Naive thymus-derived CD4-positive, alpha-beta T cell (primary cell): ENCODE measurements around the gene NFKBIZ. TPM values are rescaled to one million over a fixed set of nuclear protein-coding genes. Genes with fewer than 3 reads are reported as not detected.

Experiments
- ATAC-seq: fragments of 150-1000 bp; cut with Tn5 transposase; 2 replicates; pipeline ENCODE4 v1.10.0; 2021; ENCODE audit warnings: mild to moderate bottlenecking, moderate library complexity
- CTCF ChIA-PET: fragments of 350-600 bp; sonication (Branson Sonifier 250); formaldehyde crosslinking; loops from one replicate; lab custom pipeline; 2021; ENCODE audit warnings: antibody characterized with exemption; lab: Charles Lee
- POLR2A ChIA-PET: fragments of 350-600 bp; sonication (Branson Sonifier 250); formaldehyde crosslinking; loops from one replicate; lab custom pipeline; 2021; ENCODE audit warnings: antibody characterized with exemption, inconsistent platforms; lab: Charles Lee
- DNase-seq, 9 donors: peaks; one replicate each; pipeline versions ENCODE4 v3.0.0 to v3.0.0-alpha.2; 2020 to 2022; ENCODE audit warnings: mixed read lengths in 1 of 9
- H3K27ac ChIP-seq: one replicate; pipeline ENCODE4 v1.7.0; 2013; ENCODE audit warnings: mild to moderate bottlenecking, low read depth, low read length, moderate library complexity
- H3K27me3 ChIP-seq, 2 donors: one replicate each; pipeline ENCODE4 v1.7.0; 2013; ENCODE audit warnings: low read length in 2 of 2, mild to moderate bottlenecking in 2 of 2, moderate library complexity in 2 of 2; ENCODE audit not compliant: control insufficient read depth in 2 of 2, insufficient read depth in 2 of 2
- H3K36me3 ChIP-seq, 3 experiments: 1 replicate in 2 of 3; 2 replicates in 1 of 3; pipeline ENCODE4 v1.7.0; 2013; ENCODE audit warnings: low read length in 3 of 3, mild to moderate bottlenecking in 3 of 3, moderate library complexity in 1 of 3; ENCODE audit not compliant: insufficient read depth in 3 of 3, control insufficient read depth in 2 of 3
- H3K4me1 ChIP-seq, 2 donors: one replicate each; pipeline ENCODE4 v1.7.0; 2013; ENCODE audit warnings: low read length in 2 of 2, mild to moderate bottlenecking in 2 of 2, moderate library complexity in 1 of 2; ENCODE audit not compliant: control insufficient read depth in 2 of 2, insufficient read depth in 2 of 2
- H3K4me3 ChIP-seq: 2 replicates; pipeline ENCODE4 v1.7.0; 2013; ENCODE audit warnings: mild to moderate bottlenecking, low read length
- H3K9me3 ChIP-seq, 3 experiments: 1 replicate in 2 of 3; 2 replicates in 1 of 3; pipeline ENCODE4 v1.7.0; 2013; ENCODE audit warnings: low read length in 3 of 3; ENCODE audit not compliant: control insufficient read depth in 2 of 3
- H3K27ac Mint-ChIP-seq, 9 donors: one replicate each; pipeline ENCODE4 v1.8.0; 2020 to 2022; ENCODE audit warnings: mixed read lengths in 9 of 9, mild to moderate bottlenecking in 8 of 9, moderate library complexity in 5 of 9, inconsistent platforms in 2 of 9
- H3K27me3 Mint-ChIP-seq, 5 donors: one replicate each; pipeline ENCODE4 v1.8.0; 2021 to 2022; ENCODE audit warnings: mixed read lengths in 5 of 5, mild to moderate bottlenecking in 1 of 5
- H3K36me3 Mint-ChIP-seq, 5 donors: one replicate each; pipeline ENCODE4 v1.8.0; 2020 to 2022; ENCODE audit warnings: mixed read lengths in 5 of 5, mild to moderate bottlenecking in 3 of 5, inconsistent platforms in 1 of 5
- H3K4me1 Mint-ChIP-seq, 7 donors: one replicate each; pipeline ENCODE4 v1.8.0; 2020 to 2022; ENCODE audit warnings: mixed read lengths in 7 of 7, mild to moderate bottlenecking in 3 of 7, inconsistent platforms in 1 of 7
- H3K4me3 Mint-ChIP-seq, 10 donors: one replicate each; pipeline ENCODE4 v1.8.0; 2020 to 2022; ENCODE audit warnings: mild to moderate bottlenecking in 10 of 10, mixed read lengths in 10 of 10, moderate library complexity in 6 of 10, inconsistent platforms in 2 of 10
- H3K9me3 Mint-ChIP-seq, 11 donors: one replicate each; pipeline ENCODE4 v1.8.0; 2020 to 2022; ENCODE audit warnings: mixed read lengths in 11 of 11, mild to moderate bottlenecking in 4 of 11, inconsistent platforms in 1 of 11, moderate library complexity in 1 of 11
- intact Hi-C, 2 donors: fragments of 100-400 bp; cut with micrococcal nuclease; formaldehyde crosslinking; loops; one replicate each; pipeline ENCODE4 v1.15.1; 2023
- polyA plus RNA-seq, 2 donors: library from polyadenylated mRNA; unstranded; fragments of 300-500 nt; fragmentation: Illumina TruSeq; gene quantifications; one replicate each; pipeline ENCODE4 v1.2.3, GENCODE V29; 2021
- total RNA-seq, 6 experiments: library from RNA in 5 of 6; stranded (reverse) in 5 of 6; gene quantifications; 1 replicate in 5 of 6; 2 replicates in 1 of 6; pipeline ENCODE4 v1.2.3 and lab custom pipeline; 2021 to 2026

Gene NFKBIZ
- total and polyA plus RNA-seq, 7 experiments from 2014 or later = 21.0 to 913 (median 117) TPM

GRCh38 chr3:101848326-101848725 is 988 bp upstream of the NFKBIZ start:
- DNase-seq (no peak), ATAC-seq (no peak)
- peak overlapping the region; percentile 100 for H3K27ac ChIP-seq
- peaks cover 15 to 19% of the 10 kb centered on the region in 2 donors for H3K4me1 ChIP-seq
- Mint-ChIP-seq H3K4me3 (peak overlapping the region; percentile 82 to 100 (median 90)), H3K36me3 (peaks cover 17 to 44% (median 31%) of the 10 kb centered on the region in 5 donors), H3K27ac (peak overlapping the region; percentile 86 to 99 (median 93)), H3K27me3 (no peaks in the 10 kb centered on the region), H3K4me1 (peaks cover 31 to 44% (median 33%) of the 10 kb centered on the region in 7 donors), H3K9me3 (peaks cover 0 to 5% (median 0%) of the 10 kb centered on the region in 11 donors)
- intact Hi-C loops = loop anchor here (1.0 to 2.0 kb wide), 4 partner anchors 10 to 276 kb away; partner anchors contain the start of genes RPL24 (in 1 of the 2) and ZBTB11 (in 1 of the 2)
- no peaks in the 10 kb centered on the region for H3K9me3 ChIP-seq
- ChIA-PET POLR2A (interaction anchor here (0.6 to 3.7 kb wide), 24 partner anchors 9 to 1139 kb away, joined by 3 to 101 read pairs (median 8); partner anchors contain the start of genes NXPE3 and PCNP), CTCF (interaction anchor here (2.4 to 2.5 kb wide), 2 partner anchors 34 to 377 kb away, joined by 7 to 17 read pairs; no protein-coding TSS in a partner anchor)
- H3K36me3 ChIP-seq = peaks cover 9 to 27% (median 12%) of the 10 kb centered on the region in 3 experiments
- H3K27me3 ChIP-seq = no peaks in the 10 kb centered on the region
- no peak overlapping the region for H3K4me3 ChIP-seq

GRCh38 chr3:101849714-101850245 is 466 bp downstream of the NFKBIZ start:
- Mint-ChIP-seq H3K27ac (peak overlapping the region; percentile 98 to 100 (median 99)), H3K36me3 (peaks cover 22 to 51% (median 46%) of the 10 kb centered on the region in 5 donors), H3K27me3 (no peaks in the 10 kb centered on the region), H3K4me3 (peak overlapping the region; percentile 90 to 100 (median 98)), H3K9me3 (peaks cover 0 to 5% (median 0%) of the 10 kb centered on the region in 11 donors), H3K4me1 (peaks cover 39 to 56% (median 48%) of the 10 kb centered on the region in 7 donors)
- H3K9me3 ChIP-seq = no peaks in the 10 kb centered on the region
- H3K4me1 ChIP-seq = peaks cover 20 to 33% of the 10 kb centered on the region in 2 donors
- DNase-seq (peak; percentile 49 to 73 (median 59)), ATAC-seq (peak; percentile 19)
- CTCF ChIA-PET = interaction anchor here (0.6 to 2.5 kb wide), 10 partner anchors 11 to 688 kb away, joined by 3 to 17 read pairs (median 5); no protein-coding TSS in a partner anchor
- H3K36me3 ChIP-seq = peaks cover 23 to 42% (median 26%) of the 10 kb centered on the region in 3 experiments
- intact Hi-C loops = loop anchor here (1.0 to 10.0 kb wide), 16 partner anchors 22 to 1445 kb away; partner anchors contain the start of genes CEP97 (in 2 of the 2), NXPE3 (in 2 of the 2), ZBTB11 (in 2 of the 2) and LNP1 (in 1 of the 2)
- POLR2A ChIA-PET = interaction anchor here (0.5 to 3.7 kb wide), 47 partner anchors 10 to 1109 kb away, joined by 3 to 101 read pairs (median 6); partner anchors contain the start of genes CEP97, NXPE3, PCNP and RPL24
- H3K27ac ChIP-seq = peak overlapping the region; percentile 100
- H3K4me3 ChIP-seq = peak overlapping the region; percentile 98
- no peaks in the 10 kb centered on the region for H3K27me3 ChIP-seq

DNA sequence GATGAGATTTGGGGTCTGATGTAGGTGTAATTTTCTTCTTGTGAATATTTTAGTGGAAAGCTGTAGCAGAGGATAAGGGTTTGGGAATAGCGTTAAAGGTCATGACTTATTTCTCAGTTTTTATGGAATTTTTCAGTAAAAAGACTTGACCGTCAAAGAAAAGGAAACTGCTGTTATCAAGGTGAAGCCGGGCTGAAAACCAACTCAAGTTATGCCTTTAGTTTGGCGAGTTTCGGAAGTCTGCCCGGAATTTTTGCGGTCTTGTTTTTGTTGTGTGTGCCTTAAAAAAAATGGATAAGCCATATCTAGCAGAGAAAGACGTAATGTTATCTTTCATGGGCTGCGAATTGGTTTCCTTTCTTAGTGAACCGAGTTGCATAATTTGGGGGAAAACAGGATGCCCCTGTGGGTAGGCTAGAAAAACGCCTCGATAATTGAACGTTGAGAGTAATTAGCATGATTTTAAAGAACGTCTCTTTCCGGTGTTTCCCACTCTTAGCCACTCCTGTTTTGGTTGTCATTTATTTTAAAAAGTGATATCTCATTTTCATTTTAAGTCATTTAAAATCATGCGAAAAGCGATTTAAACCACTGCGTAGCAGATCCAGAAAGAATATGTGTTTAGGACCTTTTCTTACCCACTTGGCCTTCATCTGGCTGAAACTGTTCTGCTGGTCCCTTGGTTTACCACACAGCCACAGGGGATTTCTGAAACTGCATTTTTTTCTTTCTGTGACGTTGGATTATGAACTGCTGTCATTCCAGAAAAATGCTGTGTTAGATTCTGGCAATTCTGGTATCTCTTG is 1.1 kb downstream of the NFKBIZ start:
- peak; percentile 36 for ATAC-seq

GRCh38 chr3:101851072-101851770 is 1.9 kb downstream of the NFKBIZ start:
- H3K27ac ChIP-seq = peak overlapping the region; percentile 100
- ATAC-seq (no peak), DNase-seq (no peak)
- H3K4me1 ChIP-seq = peaks cover 20 to 40% of the 10 kb centered on the region in 2 donors
- Mint-ChIP-seq H3K4me1 (peaks cover 43 to 70% (median 60%) of the 10 kb centered on the region in 7 donors), H3K9me3 (peaks cover 0 to 5% (median 0%) of the 10 kb centered on the region in 11 donors), H3K27ac (peak overlapping the region; percentile 98 to 100 (median 99)), H3K4me3 (peak overlapping the region; percentile 90 to 100 (median 98)), H3K36me3 (peaks cover 25 to 58% (median 56%) of the 10 kb centered on the region in 5 donors), H3K27me3 (no peaks in the 10 kb centered on the region)
- intact Hi-C loops = loop anchor here (1.0 to 10.0 kb wide), 6 partner anchors 10 to 1446 kb away; partner anchors contain the start of genes LNP1 (in 1 of the 2), TOMM70 (in 1 of the 2) and ZBTB11 (in 1 of the 2)
- no peaks in the 10 kb centered on the region for H3K27me3 ChIP-seq
- peak overlapping the region; percentile 98 for H3K4me3 ChIP-seq
- peaks cover 32 to 56% (median 37%) of the 10 kb centered on the region in 3 experiments for H3K36me3 ChIP-seq
- ChIA-PET POLR2A (interaction anchor here (0.7 to 3.3 kb wide), 23 partner anchors 10 to 378 kb away, joined by 3 to 21 read pairs (median 4); partner anchors contain the start of genes NXPE3 and RPL24), CTCF (interaction anchor here (1.0 to 2.0 kb wide), 4 partner anchors 18 to 374 kb away, joined by 3 to 11 read pairs (median 4); no protein-coding TSS in a partner anchor)
- H3K9me3 ChIP-seq = no peaks in the 10 kb centered on the region

More for the DNA sequence above, 1.1 kb downstream of the NFKBIZ start:
- Histone ChIP-seq H3K27me3 (no peaks in the 10 kb centered on the region), H3K9me3 (no peaks in the 10 kb centered on the region), H3K4me1 (peaks cover 20 to 40% of the 10 kb centered on the region in 2 donors), H3K4me3 (peak overlapping the region; percentile 98), H3K36me3 (peaks cover 29 to 48% (median 33%) of the 10 kb centered on the region in 3 experiments), H3K27ac (peak overlapping the region; percentile 100)
- H3K36me3 Mint-ChIP-seq = peaks cover 25 to 58% (median 52%) of the 10 kb centered on the region in 5 donors
- peaks cover 0 to 5% (median 0%) of the 10 kb centered on the region in 11 donors for H3K9me3 Mint-ChIP-seq
- POLR2A ChIA-PET = interaction anchor here (0.5 to 3.7 kb wide), 49 partner anchors 11 to 1109 kb away, joined by 3 to 101 read pairs (median 6); partner anchors contain the start of genes CEP97, NXPE3, PCNP and RPL24
- H3K27ac Mint-ChIP-seq = peak overlapping the region; percentile 98 to 100 (median 99)
- intact Hi-C loops = loop anchor here (1.0 to 10.0 kb wide), 13 partner anchors 11 to 1446 kb away; partner anchors contain the start of genes CEP97 (in 1 of the 2), LNP1 (in 1 of the 2), NXPE3 (in 1 of the 2) and TOMM70 (in 1 of the 2)
- H3K4me1 Mint-ChIP-seq = peaks cover 43 to 63% (median 54%) of the 10 kb centered on the region in 7 donors
- H3K27me3 Mint-ChIP-seq = no peaks in the 10 kb centered on the region
- peak in 8 of 9 donors; percentile 71 to 91 (median 86) for DNase-seq
- CTCF ChIA-PET = interaction anchor here (1.0 to 2.5 kb wide), 8 partner anchors 12 to 375 kb away, joined by 3 to 17 read pairs (median 6); no protein-coding TSS in a partner anchor
- H3K4me3 Mint-ChIP-seq = peak overlapping the region; percentile 90 to 100 (median 98)
